HG03066 (cell line): ENCODE results near the gene LRBA.
"Not testable (repeated sequence)": the region's sequence is repeated elsewhere in the genome, so short reads cannot be mapped to it uniquely, and the experiment has no call there.

Experiments used
- ATAC-seq: cut with Tn5 transposase; IDR thresholded peaks from one replicate; pipeline ENCODE4 v1.9.1; 2021; ENCODE audit warnings: low read depth; ENCODE audit not compliant: unreplicated experiment

The LRBA gene

DNA sequence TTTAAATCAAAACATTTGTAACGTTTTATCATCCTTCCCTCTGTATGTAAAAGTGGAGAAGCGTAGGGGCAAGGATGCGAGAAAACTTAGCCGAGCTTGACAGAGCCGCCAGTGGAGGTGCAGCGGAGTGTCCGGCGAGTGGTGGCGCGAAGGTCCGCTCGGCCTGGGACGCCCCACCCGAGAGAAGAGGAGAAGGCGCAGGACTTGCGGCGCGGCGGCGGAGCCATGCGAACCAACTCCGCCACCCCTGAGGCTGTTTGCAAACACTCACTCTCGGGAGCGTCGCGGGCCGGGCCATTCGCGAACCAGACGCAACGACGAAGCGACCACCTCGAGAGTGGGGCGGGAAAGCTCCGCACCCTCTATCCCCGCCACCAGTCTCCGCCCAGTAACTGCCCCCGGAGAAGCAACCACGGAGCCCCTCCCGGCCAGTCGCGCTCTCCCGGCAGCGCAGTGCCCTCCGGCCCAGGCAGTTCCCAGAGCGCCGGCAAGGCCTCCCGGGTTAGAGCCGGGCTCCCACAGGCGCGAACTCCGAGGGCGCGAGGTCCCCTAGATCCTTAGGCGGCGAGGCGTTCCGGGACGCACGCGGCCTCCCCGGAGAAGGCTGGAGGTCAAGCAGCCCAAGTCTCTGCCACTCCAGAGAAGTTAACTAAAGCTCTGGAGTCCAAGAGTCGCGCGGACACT lies 435.4 kb downstream of the LRBA start:
- no peak for ATAC-seq

DNA sequence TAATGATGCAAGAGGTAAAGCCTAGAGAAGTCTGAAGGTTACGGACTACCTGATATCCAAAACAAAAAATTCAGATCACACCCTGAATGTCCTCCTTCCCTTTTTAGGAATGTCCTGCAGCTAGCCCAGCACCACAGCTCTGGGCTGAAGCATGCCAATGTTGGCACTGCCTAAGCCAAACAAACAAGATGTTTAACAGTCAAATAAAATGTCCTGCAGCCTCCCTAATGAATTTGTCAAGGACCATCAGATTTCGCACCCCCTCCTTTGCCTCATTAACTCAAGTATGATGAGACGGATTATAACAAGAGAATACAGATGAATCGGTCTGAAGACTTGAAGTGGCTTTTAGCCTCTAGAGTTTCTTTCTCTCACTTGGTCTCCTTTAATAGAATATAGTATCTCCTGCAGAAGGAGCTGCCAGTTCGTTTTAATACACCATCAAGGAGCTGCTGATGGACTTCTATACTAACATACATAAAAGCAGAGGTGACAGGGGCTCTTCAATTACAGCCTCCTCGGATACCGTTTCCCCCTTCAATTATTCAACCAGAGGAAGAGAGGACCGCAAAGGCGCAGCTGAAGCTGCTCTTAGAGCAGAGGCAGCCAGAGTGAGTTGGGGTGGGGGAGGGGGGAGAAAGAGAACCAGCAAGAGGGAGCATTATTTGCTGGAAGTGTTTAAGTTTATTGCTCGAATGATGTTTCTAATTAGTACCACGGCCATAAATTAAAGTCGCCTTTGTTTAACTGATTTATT lies 436.2 kb downstream of the LRBA start:
- no peak for ATAC-seq

DNA sequence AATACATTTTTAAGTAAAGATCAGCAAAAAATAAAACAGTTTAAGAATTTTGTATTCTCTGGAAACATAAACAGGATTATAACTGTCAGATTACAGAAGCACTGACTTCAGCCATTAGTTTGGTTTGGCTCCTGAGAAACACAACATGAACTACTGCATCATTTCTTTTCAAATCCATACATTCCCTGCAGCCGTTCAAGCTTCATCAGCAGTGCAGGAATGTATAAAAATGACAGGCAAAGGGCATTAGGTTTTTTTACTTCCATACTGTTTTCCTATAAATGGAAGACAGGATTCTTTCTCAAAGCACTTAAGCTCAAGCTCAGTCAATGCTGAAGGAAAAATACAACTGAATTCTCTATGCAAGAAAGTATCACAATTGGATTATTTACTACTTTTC lies 437.3 kb downstream of the LRBA start:
- no peak for ATAC-seq

DNA sequence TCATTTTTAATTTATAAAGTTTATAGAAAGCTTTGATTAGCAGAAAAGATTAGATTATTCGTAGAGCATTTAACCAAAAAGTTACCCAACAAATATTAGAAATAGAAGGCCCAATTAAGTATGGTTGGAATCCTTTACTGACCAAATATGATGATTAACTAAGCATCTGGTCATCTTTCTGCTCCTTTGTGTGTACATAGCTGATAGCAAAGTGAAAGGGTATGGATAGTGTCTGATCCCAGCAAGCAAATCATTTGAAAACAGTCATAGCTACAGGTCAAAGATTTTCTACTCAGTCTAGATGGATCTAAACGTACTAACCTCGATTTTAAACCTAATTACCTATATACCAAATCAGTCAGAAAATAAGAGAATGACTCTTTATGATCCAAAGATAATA lies 440.4 kb downstream of the LRBA start:
- no peak for ATAC-seq

DNA sequence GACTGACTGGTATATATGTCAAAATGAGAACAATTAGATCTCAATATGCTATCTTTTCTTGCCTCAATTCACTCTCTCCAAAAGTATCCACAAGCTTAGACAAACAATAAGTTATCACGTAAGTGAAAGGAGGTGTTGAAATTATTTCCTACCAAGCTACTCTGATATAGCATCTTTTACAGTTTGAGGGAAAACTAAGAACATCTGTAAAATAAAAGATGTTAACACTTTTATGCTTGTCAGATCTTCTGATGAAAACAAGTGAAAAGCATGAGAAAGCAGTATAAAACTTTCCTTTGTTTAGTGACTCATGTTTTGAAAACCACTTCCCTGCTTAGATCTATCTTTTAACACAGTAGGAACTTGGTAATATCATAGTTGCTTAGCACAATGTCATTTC lies 441.6 kb downstream of the LRBA start:
- no peak for ATAC-seq

DNA sequence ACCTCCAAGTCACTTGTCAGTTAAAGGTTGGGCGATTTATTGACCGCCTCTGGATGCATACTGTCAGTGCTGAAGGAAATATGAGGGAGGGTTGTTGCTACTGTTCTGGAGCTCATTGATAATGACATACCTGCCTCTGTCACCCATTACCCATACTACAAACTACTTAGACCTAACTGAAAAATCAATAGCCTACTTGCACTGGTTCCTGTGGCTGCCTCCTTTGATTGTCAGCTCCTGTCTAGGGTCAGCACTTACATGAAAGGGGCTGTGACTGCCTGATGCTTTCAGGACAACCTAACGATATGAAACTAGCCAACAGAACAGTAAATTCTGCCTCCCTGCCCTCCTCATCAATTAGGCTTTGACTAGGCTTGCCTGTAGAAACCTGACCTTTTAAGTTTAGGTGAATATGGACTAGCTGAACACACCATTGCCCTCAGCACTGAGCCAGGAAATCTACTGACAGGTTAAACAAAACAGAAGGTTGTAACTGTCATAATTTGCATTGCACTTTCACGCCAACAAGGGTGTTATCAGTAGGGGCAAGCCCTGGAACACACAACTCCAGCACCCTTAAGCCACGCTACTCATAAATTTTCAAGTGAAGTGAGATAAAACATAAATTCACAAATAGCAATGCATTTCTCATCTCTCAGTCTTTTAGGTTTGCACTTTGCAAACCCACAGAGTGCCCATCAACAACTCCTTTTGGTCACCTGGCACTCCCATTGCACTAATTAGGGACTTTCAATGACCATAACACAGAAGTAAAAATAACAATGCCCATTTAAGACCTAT lies 442.2 kb downstream of the LRBA start:
- no peak for ATAC-seq

DNA sequence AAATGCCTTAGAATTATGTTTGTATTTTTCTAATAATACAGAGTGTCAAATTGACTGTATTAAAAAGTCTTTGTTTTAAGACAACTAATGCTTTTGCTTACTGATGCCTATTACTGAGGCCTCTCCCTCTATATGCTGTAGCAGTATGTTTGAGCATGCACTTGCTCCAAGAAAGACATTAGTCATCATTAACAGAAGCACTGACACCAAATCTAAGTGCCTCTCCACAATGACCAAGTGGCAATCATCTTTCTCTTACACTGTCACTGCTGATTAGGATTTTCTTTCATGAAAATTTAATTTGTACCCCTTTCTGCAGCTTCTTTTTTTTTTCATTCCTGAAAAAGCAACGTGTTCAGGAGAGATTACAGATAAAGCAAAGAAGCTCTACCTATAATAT lies 444.2 kb downstream of the LRBA start:
- no peak for ATAC-seq

DNA sequence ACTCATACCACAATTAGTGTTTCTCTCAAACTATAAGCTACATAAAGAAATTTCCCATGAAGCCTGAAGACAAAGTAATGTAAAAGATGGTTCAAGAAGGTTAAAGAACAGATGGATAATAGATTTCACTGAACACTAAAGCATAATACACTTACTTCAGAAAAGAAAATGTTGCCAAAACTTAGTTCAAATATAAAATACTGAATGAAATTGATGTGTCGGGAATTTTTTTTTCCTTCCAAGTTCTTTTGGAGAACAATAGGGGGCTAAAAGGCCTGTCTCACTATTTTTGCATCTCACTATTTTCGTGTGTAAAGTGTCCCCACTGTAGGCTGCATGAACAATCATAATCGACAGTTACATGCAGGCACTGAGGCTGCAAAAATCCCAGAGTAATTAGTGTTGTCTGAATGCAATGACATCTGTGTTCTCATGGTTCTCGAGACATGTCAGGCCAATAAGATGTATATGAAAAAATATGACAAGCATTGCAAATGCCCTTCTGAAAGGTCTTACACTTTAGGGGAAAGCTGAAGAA lies 445.0 kb downstream of the LRBA start:
- ATAC-seq = no peak

DNA sequence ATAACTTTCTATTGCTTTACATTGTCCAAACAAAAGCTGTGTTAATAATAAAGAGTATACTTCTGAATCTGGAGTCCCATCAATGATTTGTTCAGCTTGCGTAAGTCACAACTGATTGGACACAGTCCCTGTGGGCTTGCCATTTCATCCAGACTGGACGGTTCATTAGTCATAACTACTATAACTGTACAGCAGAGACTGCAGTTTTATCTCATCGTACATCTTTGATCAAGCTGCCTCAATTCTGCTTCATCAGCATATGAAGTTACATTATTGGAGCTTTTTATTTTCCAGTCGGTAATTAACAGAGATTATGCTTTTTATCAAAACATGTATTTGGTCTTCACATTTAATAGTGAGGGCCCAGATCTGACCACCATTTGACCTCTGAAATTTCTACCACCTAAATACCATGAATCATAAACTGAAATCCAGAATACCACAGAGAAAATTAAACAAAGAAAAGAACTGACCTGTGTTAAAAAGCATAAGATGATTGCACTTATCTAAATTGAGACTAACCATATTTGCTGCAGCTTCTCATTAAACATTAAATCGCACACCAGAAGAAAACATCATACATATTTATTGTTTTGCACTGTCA lies 445.6 kb downstream of the LRBA start:
- no peak for ATAC-seq

DNA sequence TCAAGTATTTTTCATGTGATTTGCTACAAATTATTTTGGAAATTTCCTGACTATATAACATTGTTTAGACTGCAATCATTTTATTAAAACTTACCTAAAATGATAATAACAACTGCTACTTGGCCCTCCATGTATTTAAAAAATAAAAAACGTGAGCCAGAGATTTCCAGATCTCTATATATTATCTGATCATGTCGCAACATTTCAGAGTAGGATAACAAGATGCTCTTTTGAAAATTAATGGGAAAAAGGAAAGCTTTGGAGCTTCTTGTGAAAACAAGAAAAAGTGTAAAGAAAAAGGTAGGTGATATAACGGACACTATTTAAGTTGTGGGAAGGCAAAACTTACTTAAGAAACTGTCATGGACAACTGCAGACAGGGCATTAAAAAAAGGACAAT lies 448.0 kb downstream of the LRBA start:
- ATAC-seq = no peak

DNA sequence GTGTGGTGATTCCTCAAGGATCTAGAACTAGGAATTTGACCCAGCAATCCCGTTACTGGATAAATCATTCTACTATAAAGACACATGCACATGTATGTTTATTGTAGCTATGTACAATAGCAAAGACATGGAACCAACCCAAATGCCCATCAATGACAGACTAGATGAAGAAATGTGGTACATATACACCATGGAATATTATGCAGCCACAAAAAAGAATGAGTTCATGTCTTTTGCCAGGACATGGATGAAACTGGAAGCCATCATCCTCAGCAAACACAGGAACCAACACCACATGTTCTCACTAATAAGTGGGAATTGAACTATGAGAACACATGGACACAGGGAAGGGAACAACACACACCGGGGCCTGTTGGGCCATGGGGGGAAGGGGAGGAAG lies 450.1 kb downstream of the LRBA start:
- not testable (repeated sequence) for ATAC-seq

DNA sequence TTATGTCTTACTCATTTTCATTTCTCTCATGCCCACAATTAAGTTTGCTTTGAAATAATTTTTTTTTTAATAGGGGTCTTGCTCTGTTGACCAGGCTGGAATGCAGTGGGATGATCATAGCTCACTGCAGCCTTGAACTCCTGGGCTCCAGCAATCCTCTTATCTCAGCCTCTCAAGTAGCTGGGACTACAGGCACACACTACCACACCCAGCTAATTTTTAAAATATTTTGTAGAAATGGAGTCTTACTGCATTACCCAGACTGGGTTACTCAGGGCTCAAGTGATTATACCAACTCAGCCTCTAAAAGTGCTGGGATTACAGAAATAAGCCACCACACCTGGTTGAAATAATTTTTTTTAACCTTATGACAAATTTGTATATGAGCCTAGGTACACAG lies 452.3 kb downstream of the LRBA start:
- no peak for ATAC-seq

DNA sequence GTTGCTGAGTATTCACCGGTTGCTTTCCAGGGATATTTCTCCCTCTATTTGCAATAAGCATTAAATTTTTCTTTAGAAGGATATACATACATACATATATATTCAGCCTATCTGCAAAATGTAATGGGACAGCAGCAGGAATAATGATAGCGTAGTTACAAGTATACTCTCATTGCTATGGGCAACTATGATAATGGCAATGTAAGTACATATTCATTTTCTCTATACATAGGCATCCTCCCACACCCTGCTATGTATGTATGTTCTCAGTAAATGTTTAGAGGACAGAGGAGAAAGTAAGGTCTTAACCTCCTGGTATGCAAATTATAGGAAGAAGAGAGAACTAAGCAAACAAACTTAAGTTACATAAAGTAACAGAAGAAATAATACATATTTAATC lies 452.8 kb downstream of the LRBA start:
- no peak for ATAC-seq

DNA sequence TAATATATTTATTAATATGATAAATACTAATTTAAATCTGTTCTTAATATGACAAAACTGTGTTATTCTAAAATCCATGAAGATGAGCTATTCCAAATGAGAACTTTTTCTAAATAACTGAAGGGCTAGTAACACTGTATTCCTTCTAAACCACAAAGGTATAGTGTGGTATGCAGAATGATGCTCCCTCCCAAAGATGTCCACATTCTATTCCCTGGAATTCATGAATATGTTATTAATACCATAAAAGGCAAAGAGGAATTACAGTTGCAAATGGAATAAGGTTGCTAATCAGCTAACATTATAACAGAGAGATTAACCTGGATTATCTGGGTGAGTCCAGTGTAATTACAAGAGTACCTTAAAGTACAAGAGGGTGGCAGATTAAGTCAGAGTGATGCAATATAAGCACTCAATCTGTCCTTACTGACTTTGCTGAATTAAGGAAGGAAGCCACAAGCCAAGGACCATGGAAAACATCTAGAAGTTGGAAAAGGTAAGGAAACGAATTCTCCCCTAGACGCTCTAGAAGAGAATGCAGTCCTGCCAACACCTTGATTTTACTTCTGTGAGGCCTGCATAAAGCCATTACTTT lies 453.8 kb downstream of the LRBA start:
- no peak for ATAC-seq

DNA sequence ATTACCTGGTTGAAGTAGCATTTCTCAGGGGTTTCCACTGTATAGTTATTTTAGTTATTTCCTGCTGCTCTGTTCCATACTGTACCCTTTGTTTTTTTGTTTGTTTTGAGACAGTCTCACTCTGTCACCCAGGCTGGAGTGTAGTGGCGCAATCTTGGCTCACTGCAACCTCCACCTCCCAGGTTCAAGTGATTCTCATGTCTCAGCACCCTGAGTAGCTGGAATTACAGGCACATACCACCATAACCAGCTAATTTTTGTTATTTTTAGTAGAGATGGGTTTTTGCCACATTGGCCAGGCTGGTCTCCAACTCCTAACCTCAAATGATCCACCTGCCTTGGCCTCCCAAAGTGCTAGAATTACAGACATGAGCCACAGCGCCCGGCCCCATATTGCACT lies 457.3 kb downstream of the LRBA start:
- not testable (repeated sequence) for ATAC-seq

DNA sequence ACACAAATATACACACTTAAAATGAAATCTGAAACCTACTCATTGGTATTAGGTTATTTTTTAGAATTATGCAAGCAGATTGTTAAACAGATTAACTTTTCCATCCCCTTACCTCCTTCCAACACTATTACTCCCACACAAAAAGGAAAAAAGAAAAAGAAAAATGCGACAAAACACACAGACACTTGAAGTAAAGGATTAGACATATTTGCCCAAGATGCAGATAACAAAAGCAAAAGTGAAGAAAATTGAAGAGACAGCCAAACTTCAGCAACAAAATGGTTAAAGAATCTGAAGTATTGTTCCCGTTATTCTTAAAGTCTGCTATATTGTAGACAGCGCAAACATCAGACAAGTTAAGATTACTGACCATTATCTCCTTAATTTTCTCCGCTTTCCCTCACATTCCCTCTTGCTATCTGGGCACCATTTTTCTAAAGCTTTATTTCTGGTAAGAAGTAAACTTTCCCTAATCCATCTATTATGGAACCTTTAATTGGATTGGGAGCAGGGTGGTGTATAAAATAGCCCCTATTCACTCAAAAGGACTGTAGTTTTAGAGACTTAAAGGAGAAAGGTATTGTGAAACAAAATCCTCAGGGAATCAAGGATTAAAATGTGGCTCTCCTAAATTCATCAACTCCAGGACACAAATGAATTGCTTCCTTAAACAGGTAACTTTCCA lies 467.8 kb downstream of the LRBA start:
- no peak for ATAC-seq

DNA sequence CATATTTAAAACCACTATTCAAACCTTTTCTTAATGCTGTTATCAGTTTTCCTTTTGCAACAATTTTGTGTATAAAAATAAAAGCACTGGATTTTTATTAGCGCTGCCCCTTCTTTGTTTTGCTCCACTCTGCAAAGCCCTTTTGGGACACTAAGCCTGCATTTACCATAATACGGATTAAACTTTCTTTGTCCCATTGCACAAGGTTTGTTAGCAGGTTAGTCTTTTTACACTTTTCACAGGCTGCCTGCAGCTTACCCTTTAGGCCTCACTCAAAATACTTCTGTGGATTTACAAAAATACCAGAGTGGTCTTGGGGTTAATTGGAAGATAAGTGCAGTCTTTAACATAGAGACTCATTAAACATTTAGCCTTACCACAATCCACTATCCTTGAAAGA lies 468.8 kb downstream of the LRBA start:
- no peak for ATAC-seq

DNA sequence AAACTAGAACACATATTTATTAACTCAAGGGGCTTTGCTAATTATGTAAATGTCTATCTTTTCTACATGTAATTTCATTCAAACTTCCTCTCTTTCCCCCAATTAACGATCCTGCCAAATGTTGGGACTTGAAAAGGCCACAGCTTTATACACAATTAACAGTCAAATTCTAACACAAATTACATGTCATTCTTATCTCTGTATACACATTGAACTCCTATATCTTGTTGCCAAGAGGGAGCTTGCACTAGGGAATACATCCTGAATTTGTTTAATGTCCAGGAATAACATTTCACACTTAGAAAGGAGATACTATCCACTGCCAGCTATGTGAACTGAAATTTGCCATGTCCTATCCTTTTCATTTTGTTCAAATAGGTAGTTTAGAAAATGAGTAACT lies 472.0 kb downstream of the LRBA start:
- no peak for ATAC-seq

DNA sequence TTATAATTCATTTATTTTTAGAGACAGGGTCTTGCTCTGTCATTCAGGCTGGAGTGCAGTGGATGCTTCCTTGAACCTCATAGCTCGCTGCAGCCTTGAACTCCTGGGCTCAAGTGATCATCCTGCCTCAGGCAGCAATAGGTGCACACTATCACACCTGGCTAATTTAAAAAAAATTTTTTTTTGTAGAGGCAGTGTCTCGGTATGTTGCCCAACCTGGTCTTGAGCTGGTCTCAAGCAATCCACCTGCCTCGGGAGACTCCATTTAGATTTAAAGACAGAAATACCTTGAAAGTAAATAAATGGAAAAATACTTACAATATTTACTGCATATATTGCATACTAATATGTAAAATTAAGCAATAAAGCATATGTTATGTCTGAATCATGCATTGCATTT lies 473.4 kb downstream of the LRBA start:
- no peak for ATAC-seq

DNA sequence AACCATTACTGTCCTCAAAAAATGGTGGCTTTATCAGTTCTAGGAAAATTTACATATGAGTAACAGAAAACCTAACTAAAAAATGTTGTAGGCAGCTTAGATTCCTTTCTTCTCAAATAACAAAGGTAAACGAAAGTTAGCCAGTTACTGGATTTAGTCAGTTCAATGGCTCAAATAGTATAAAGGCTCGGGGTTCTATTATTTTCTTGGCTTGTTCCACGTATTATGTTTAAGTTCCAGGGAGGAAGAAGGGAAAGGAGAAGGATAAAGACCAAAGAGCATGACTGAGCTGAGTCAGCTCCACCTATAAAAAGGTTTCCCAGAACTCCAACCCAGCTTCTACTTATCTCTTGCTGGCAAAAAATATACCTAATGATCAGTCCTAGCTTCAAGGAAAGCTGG lies 474.1 kb downstream of the LRBA start:
- ATAC-seq = no peak
